GM18526 (cell line): ENCODE results near the gene CCNL2.
A peak's percentile ranks its signal among the peaks of the same experiment; 100 is the strongest.

Source experiments
- POLR2A ChIP-seq: IDR thresholded peaks from 3 replicates; pipeline ENCODE4 v1.6.1; 2011; ENCODE audit not compliant: insufficient read length; ENCODE audit errors: extremely low read depth

Gene CCNL2

DNA sequence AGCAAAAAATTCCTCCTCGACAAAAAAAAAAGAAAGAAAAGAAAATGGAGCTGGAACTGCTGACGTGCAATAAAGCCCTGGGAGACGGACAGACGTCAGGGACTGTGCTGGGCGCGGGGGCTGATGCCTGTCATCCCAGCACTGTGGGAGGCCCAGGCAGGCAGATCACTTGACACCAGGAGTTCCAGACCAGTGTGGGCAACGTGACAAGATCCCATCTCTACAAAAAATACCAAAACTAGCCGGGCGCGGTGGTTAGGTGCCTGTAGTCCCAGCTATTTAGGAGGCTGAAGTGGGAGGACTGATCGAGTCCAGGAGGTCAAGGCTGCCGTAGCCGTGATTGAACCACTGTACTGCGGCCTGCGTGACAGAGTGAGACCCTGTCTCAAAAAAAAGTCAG is 25.6 kb upstream of the CCNL2 start:
- no peak for TF ChIP-seq POLR2A

DNA sequence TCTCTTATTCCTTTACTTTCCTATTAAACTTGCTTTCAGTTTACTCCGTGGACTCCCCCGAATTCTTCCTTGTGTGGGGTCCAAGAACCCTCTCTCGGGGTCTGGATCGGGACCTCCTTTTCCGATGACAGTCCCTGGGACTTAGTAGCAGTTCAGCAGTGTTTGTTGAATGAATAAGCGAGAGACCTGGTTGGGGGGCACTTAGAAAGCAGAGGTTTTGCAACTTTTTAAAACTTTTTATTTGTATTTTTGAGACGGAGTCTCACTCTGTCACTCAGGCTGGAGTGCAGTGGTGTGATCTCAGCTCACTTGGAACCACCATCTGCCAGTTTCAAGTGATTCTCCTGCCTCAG is 24.1 kb upstream of the CCNL2 start:
- TF ChIP-seq POLR2A, result no peak

DNA sequence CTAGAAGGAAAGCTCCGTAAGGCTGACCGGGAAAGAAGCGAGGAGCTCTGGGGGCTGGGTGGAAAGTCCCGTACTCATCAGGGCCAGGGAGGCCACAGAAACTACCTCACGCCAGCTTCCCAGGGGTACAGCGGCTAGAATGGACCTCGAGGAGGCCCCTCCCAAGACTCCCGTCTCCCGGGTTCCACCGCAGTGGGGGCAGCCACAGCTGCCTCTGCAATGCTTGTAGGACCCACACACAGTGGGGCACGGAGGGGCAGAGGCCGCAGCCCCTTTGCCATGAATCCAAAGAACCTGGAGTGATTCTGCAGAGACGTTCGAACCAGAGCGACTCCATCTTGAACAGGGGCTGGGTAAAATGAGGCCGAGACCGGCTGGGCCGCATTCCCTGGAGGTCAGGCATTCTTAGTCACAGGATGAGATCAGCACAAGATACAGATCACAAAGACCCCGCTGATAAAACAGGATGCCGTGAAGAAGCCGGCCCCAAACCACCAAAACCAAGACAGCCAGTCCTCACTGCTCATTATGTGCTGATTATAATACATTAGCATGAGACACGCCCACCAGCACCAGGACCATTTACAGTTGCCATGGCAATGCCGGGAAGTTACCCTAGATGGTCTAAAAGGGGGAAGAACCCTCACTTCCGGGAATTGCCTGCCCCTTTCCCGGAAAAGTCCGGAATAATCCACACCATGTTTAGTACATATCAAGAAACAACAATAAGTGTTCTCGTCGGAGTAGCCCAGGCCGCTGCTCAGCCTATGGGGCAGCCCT is 23.5 kb upstream of the CCNL2 start:
- TF ChIP-seq POLR2A, result no peak

DNA sequence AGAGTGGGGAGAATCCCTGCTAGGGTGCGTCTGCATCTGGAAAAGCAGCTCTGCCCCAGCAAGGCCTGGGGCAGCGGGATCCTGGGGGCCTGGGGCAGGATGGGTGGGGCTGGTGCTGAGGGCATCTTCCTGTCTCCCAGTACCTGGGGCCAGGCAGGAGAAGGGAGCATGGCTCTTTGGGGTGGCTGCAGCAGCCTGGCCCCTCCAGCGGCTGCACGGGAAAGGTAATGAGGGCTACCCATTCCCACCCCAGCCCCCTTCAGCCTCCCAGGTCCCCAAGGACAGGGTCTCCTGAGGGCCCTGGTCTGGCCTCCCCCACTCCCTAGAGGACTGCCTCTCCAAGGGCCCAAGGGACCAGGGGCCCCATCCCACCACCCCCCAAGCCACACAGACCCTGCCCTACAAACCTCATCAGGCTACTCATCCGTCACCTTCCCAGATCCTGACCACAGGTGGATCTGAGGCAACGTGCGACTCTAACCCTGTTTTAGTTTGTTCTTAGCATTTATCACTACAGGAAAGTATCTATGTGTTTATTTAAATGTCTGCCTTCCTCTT is 22.9 kb upstream of the CCNL2 start:
- TF ChIP-seq POLR2A, result no peak

DNA sequence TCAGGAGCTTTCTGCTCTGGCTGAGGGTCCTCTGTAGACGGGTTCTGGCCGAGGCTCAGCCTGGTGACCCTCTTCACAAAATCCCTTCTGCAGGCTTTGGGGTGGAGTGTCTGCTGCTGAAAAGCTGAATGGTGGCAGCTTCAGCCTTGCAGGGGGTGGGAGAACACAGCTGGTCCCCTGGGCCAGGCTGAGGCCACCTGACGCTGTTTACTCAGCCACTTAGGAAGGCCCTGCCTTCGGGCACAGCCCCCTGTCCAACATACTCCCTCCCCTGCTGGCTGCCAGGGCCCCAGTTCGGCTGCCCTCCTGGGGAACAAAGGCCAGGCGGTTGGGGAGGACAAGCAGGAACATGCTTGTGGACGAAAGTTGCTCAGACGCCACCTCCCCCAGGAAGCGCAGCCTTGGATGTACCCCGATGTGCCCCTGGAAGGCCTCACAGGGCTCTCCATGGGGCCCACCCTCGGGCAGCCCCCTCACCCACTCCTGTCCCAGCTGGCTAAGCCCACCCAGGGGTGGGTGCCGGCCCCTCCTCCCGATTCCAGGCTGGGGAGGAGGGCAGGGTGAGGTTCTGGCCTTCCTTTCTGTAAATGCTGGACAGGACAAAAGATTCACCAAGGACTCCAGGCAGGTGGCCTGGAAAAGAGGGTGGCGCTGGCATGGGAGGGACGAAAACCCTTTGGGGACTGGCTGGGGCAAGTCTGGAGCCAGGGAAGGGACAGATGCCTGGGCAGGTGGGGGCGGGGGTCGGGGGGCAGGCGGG is 22.2 kb upstream of the CCNL2 start, which contains the start of gene ANKRD65:
Gene ANKRD65 (minus strand): TSS at position 130 of the 760 bp plus-strand sequence. CDS start 271 bp downstream, outside the sequence.
- no peak for TF ChIP-seq POLR2A

DNA sequence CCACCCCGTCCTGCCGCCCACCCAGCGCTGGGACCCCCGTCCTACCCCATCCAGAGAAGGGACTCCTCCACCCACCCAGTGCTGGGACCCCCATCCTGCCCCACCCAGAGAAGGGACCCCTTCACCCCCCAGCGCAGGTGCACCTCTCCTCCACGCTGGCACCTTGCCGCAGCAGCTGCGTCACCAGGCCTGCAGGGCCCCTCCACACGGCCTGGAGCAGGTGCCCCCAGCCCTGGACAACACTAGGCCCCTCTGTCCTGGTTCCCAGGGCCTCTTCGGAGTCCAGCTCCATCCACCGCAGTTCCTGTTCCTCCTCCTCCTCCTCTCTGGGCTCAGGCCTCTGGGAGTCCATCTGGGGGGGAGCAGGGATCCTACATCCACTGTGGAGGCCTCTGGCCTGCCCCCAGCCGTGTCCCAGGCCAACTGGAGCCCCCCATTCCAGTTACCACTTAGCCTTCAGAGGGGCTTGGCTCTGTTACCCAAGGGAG is 21.6 kb upstream of the CCNL2 start:
- no peak for TF ChIP-seq POLR2A

DNA sequence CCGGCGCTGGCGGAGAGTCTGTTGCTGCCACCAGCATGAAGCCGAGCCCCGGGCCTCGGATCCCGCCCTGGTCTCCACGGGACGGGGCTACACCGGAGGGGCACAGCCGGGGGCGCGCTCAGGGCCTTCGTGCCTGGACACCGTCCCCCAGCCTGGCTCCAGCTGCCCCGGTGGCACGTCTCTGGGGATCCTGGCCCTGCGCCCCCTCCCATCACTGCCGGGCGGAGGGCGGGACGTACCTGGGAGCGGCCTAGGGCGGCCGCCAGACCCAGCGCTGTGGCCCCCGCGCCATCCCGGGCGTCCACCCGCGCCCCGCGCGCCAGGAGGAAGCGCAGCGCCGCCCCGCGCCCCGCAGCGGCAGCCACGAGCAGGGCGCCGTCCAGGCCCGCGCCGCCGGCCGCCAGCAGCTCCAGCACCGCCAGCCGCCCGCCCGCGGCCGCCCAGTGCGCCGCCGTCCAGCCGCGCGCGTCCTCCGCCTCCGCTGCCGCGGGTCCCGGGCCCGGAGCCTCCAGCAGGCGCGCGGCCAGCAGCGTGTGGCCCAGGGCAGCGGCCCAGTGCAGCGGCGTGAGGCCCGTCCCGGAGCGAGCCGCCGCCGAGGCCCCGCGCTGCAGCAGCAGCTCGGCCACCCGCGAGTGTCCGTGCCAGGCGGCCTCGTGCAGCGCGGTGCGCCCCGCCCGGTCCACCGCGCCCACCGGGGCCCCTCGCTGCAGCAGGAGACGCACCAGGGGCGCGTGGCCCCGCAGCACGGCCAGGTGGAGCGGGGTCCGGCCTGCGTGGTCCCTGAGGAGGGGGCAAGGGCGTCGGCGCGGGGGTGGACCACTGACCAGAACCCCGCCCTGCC is 20.9 kb upstream of the CCNL2 start:
- no peak for TF ChIP-seq POLR2A

DNA sequence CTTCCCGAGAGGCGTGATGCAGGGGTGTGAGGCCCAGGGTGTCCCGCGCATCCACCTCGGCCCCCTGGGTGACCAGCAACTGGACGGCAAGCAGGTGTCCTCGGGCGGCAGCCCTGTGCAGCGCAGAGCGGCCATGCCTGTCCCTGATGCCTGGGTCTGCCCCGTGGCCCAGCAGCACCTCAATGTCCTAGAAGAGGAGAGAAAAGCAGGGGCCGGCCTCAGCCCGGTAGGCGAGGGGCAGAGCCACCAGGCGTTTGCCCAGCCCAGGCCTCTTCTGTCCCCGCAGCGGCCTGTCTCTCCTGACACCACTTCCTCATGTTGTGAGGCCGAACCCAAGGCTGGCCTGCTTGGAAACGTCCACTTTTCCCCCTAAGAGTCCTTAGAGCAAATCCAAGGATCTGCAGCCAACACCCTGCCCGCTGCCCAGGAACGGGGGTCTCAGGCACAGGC is 20.3 kb upstream of the CCNL2 start:
- no peak for TF ChIP-seq POLR2A

DNA sequence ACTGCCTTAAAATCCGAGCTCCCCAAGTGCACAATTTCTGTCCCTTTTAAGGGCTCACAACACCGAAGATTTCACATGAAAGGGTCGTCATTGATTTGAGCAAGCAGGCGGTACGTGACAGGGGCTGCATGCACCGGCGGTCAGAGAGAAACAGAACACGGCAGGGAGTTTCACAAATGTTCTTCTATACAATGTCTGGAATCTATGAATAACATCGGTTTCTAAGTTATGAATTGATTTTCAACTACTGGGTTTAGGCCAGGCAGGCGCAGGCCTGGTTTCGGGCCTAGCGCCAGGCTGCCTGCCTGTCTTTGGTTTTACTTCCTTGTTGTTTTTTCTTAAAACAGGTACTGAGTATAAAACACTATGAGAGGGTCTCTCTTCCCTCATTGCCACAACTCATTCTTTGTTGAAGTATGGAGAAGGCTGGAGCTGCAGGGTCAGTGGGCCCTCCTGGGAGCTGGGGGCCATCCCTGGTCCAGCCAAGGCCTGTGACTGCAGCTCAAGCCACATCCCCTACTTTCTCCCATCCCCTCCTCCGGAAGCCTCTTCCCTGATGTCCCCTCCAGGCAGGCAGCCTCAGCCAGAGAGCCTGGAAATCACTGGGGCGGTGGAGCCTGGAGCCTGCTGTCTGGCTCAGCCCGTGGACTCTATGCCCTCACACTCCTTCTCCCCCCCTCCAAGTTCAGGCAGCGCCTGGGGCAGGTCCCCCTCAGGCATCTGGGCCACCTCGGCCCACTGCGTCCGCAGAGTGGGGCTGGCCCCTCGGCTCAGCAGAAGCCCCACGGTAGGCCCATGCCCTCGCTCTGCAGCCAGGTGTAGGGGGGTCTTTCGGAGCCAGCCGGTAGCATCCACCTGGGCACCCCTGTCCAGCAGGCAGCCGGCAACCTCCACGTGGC is 19.6 kb upstream of the CCNL2 start:
- no peak for TF ChIP-seq POLR2A

DNA sequence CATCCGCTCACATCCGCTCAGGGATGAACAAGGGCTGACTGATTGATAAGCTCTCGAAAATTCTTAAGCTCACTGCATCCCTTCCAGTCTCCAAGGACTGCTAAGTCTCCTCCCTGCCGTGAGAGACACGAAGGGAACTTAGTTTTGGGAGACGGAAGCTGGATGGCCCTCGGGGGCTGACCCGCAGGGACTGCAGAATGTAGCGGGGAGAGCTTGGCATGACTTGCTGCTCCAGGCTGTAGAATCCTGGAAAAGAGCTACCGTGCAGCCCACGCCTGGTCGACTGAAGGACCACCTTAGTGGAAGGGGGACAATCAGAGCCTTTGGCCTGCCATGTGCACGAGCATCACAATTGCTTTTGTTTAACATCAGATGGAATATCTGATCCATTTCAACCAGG is 16.6 kb upstream of the CCNL2 start:
- TF ChIP-seq POLR2A, result no peak

DNA sequence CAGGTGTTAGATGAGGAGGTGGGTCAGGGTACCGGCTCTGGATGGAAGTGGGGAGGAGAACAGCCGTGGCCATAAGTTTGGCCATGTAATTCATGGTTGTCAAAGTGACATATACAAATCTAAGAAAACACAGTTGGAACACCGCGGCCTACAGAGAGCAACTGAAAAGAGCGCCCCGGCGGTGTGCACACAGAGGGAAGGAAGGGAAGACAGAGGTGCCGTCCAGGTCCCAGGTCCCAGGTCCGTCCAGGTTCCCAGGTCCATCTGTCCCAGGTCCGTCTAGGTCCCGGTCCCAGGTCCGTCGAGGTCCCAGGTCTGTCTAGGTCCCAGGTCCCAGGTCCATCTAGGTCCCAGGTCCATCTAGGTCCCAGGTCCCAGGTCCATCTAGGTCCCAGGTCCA is 12.5 kb upstream of the CCNL2 start:
- TF ChIP-seq POLR2A, result no peak

DNA sequence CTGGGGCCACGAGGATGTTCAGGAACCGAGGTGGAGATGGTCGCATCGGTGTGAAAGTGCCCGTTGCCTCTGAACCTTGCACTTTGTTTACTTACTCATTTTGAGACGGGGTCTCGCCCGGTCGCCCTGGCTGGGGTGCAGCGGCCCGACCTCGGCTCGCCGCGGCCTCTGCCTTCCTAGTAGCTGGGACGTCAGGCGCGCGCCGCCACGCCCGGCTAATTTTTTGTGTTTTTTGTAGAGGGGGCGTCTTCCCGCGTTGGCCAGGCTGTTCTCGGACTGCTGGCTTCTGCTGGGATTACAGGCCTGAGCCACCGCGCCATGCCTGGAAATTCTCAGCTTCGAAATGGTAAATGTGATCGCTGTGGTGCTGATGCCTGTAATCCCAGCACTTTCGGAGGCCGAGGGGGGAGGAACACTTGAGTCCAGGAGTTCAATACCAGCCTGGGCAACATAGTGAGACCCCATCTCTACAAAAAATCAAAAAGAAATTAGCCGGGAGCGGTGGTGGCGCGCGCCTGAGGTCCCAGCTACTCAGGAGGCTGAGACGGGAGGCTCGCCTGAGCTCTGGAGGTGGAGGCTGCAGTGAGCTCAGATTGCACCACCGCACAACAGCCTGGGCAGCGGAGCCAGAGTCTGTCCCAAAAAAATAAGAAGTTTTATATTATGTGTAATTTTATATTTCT is 8.6 kb upstream of the CCNL2 start:
- no peak for TF ChIP-seq POLR2A

DNA sequence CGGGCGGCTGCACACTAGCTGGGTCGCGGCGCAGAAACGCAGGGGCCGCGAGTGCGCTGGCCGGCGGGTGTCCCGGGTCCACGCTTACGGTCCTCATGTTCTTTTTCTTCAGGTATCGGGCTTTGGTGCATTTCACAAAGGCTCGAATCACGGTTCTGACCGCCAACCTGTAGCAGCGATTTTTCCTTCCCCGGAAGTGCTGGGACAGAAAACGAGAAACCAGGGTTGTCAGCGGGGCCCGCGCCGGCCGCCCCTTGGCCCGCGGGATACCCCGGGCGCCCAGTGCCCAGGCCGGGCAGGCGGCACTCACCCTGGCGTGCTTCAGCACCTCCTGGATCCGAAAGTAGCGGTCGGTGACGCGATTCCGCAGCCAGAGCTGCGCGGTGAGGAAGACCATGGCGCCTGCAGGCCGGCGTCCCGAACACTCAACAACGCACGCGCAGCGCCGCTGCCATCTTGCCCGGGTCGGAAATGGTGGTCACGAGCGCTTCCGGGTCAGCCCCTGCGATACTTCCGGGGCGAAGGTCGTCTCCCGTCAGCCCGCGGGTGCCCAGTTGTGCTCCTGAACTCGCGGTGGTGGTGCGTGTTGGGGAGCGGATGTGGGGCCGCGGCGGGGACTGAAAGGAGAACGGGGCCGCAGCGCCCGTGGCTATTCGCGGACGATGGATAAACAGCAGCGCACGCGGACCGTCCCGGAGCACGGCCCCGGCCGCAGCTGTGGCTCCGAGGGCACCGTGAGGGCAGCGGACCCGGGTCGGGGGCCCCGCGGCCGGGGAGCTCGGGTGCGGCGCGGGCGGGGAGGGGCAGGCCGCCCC is 7.9 kb upstream of the CCNL2 start, which contains the start of gene MRPL20:
Gene MRPL20 (minus strand): TSS at position 473 of the 815 bp plus-strand sequence. CDS start 76 bp downstream, at position 397.
- peak; percentile 87 for TF ChIP-seq POLR2A
